NCI-H2171 (cell line): ENCODE measurements around the gene KANSL1.

Source experiments
- DNase-seq: peaks from one replicate; lab custom pipeline; 2025; lab: John Stamatoyannopoulos, UW

KANSL1 gene

DNA sequence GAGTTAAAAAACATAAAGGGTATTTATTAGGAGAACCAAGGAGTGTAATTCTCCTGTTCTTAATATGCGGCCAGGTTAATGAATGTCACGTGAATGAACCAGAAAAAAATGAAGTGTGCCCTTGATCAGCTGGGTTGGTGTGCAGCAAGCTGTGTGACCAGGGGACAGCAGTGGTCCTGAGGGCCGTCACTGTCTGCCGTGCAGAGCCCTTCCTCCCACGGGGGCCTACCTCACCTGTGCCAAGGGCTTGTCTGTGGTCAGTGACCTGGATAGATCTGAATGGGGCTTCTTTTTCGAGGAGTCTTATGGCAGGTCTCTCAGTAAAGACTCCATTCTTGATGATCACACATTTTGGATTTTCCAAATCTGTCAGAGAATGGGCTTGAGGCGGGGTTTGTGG, 211.9 kb downstream of the KANSL1 start:
- no peak for DNase-seq

DNA sequence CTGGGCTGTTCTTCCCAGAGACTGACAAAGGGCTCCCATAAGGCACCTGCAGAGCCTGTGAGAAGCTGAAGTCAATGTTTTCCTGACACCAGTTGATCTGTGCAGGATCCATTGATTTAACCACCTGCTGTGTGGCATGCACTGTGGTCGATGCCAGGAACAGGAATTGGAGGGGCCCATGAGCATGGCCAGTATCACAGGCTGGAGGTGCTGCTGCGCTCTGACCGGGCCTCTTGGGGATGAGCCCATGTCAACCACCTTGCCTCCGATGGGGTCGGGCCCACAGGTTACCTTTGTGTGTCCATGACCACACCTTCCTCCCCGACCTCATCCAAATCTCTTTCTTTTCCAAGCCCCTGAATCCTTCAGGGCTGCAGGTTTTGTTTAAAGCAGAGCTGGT, 212.4 kb downstream of the KANSL1 start:
- DNase-seq = no peak
